ENCODE measurements around the gene MTMR2.

Gene MTMR2

DNA sequence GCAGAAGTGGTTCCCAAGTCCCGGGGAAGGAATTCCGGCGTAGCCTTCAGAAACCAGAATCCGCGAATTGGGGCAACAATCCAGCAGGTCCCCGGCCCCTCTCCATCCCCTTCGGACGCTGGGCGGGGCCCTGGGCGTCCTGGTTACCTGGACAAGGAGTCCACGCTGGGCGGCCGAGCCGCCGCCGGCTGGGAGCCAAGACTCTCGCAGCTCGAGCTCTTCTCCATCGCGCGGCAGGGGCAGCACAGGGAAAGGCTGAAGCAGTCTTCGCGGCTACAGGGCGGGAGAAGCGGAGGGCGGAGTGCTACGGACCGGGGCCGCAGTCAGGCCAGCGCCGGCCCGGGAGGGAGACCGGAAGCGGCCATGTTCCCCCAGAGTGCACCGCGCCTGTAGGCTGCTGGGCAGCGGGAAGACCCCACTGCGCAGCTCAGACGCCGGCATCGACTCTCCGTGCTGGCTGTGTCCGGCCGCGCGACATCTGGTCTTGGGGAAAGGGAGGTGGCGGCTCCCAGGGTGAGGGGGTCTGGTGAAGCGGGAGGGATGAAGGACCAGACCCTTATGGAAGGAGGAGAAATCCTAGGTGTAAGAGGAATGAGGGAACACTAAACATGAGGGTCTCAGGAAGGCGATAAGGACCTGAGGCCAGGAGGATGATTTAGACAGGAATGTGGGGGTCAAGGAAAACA, at the start of gene MTMR2:
TSS of gene MTMR2 (minus strand) at position 380 of the 686 bp plus-strand sequence. CDS start at position 227, 153 bp downstream.
- no peaks in the 10 kb centered on the region for H3K9me3 ChIP-seq (ENCODE audit: control insufficient read depth, insufficient read depth, low read length)
- peaks cover 13% of the 10 kb centered on the region; the same call in 1 of the 2 replicates for H3K4me1 ChIP-seq (ENCODE audit: insufficient read depth, low read length)
- H3K9ac ChIP-seq (ENCODE audit: low read depth, low read length), result peak within 1 kb of the TSS; percentile 95
- no peaks in the 10 kb centered on the region for H3K36me3 ChIP-seq (ENCODE audit: insufficient read depth, low read length)

DNA sequence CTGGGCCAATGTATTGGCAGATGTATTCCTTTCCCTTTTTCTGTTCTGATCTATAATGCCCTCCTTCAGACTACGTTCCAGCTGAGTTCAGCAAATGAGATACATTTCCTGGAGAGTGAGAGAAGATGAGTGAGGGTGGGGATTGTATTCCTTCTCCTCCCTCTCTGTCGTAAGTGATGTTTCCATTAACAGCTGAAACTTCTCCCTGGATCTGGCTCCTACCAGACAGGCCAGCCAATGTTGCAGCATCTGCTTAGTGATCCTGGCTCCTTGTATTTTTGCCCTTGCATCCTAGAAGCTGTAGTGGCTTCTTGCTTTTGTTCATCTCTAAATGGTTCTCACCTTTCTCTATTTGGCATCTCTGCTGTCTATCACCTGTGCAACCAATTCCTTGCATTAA, 48.2 kb upstream of the MTMR2 start:
- Histone ChIP-seq H3K4me1 (ENCODE audit: insufficient read depth, low read length) (no peaks in the 10 kb centered on the region), H3K9ac (ENCODE audit: low read depth, low read length) (no peak overlapping the region), H3K36me3 (ENCODE audit: insufficient read depth, low read length) (no peaks in the 10 kb centered on the region), H3K9me3 (ENCODE audit: control insufficient read depth, insufficient read depth, low read length) (no peaks in the 10 kb centered on the region)

DNA sequence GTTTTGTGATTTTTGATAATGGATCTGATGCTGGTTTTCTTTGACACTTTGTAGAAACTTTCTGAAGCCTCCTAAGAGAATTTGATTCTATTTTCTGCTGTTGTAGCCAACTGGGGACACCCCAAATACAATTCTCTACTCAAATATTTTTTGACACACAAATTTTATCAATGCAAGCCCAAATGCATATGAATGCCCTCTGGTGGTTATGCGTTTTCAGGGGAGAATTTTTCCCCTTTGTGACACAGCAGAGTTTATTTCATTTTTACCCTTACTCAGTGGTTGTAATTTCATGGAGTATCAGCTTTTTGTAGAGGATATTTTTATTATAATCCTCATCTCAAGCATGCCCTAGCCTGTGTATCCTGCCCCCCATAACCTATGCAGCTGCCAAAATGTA, 44.7 kb upstream of the MTMR2 start:
- Histone ChIP-seq H3K36me3 (ENCODE audit: insufficient read depth, low read length) (no peaks in the 10 kb centered on the region), H3K9ac (ENCODE audit: low read depth, low read length) (no peak overlapping the region), H3K9me3 (ENCODE audit: control insufficient read depth, insufficient read depth, low read length) (no peaks in the 10 kb centered on the region), H3K4me1 (ENCODE audit: insufficient read depth, low read length) (0 out of 2 replicates have a peak, but pooled peaks cover 4% of the 10 kb centered on the region)

DNA sequence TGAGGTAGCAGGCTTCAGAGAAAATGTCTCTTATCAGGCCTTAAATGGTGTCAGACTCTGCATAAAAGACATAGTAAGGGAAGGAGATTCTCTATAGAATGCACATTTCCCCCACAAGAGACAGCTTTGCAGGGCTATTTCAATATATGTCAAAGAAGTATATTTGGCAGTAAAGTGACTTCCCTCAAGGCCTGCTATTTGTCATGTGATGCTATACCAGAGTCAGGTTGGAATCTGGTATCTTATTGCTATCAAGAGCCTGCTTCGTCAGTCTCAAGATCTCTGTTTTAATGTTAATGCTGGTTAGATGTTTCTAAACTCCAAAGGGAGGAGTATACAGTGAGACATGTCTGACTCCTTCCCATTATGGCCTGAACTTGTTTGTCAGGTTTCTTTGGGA, 40.4 kb upstream of the MTMR2 start:
- Histone ChIP-seq H3K4me1 (ENCODE audit: insufficient read depth, low read length) (0 out of 2 replicates have a peak, but pooled peaks cover 4% of the 10 kb centered on the region), H3K9me3 (ENCODE audit: control insufficient read depth, insufficient read depth, low read length) (no peaks in the 10 kb centered on the region), H3K36me3 (ENCODE audit: insufficient read depth, low read length) (no peaks in the 10 kb centered on the region), H3K9ac (ENCODE audit: low read depth, low read length) (no peak overlapping the region)

DNA sequence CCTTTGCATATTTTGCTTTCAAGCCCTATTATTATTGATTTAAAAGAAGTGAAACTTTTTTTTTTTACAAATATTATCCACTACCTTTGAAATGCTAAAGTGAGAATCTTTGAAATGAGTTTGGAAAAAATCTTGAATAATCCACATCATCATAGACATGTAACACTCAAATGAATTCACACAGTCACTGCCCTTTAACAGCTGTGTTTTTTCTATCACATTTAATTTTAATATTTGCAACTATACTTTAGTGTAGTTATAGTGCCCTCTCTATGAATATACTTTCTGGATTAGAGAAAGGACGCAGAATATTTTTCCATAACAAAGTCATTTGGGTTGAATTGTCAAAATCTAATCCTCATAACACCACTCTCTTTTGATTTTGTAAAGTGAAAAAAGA, 37.9 kb upstream of the MTMR2 start:
- H3K9ac ChIP-seq (ENCODE audit: low read depth, low read length), result no peak overlapping the region
- H3K36me3 ChIP-seq (ENCODE audit: insufficient read depth, low read length), result no peaks in the 10 kb centered on the region
- 0 out of 2 replicates have a peak, but pooled peaks cover 4% of the 10 kb centered on the region for H3K4me1 ChIP-seq (ENCODE audit: insufficient read depth, low read length)
- no peaks in the 10 kb centered on the region for H3K9me3 ChIP-seq (ENCODE audit: control insufficient read depth, insufficient read depth, low read length)

DNA sequence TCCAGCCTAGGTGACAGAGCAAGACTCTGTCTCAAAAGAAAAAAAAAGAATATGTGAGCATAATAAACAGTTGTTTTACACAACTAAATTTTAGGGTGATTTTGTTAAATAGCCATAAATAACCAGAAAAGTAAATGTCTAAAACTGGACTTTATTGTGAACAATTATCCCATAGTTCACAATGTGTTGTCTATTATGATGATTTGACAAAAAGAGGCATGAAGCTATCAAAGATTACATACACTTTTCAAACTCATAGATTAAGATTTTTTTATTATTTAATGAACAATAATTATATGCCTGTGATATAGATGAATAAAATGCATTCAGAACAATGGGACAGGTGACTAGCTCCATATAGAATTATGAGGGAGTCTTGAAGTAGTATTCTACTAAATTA, 27.0 kb upstream of the MTMR2 start:
- no peak overlapping the region for H3K9ac ChIP-seq (ENCODE audit: low read depth, low read length)
- peaks cover 6% of the 10 kb centered on the region for H3K9me3 ChIP-seq (ENCODE audit: control insufficient read depth, insufficient read depth, low read length)
- no peaks in the 10 kb centered on the region for H3K36me3 ChIP-seq (ENCODE audit: insufficient read depth, low read length)
- H3K4me1 ChIP-seq (ENCODE audit: insufficient read depth, low read length), result no peaks in the 10 kb centered on the region

DNA sequence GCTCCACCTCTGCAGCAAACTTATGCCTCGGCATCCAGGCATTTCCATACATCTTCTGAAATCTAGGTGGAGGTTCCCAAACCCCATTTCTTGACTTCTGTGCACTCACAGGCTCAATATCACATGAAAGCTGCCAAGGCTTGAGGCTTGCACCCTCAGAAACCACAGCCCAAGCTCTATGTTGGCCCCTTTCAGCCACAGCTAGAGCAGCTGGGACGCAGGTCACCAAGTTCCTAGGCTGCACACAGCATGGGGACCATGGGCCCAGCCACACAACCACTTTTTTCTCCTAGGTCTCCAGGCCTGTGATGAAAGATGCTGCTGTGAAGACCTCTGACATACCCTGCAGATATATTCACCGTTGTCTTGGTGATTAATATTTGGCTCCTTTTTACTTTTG, 24.7 kb upstream of the MTMR2 start:
- H3K9ac ChIP-seq (ENCODE audit: low read depth, low read length), result no peak overlapping the region
- peaks cover 25% of the 10 kb centered on the region for H3K9me3 ChIP-seq (ENCODE audit: control insufficient read depth, insufficient read depth, low read length)
- no peaks in the 10 kb centered on the region for H3K36me3 ChIP-seq (ENCODE audit: insufficient read depth, low read length)
- no peaks in the 10 kb centered on the region for H3K4me1 ChIP-seq (ENCODE audit: insufficient read depth, low read length)

DNA sequence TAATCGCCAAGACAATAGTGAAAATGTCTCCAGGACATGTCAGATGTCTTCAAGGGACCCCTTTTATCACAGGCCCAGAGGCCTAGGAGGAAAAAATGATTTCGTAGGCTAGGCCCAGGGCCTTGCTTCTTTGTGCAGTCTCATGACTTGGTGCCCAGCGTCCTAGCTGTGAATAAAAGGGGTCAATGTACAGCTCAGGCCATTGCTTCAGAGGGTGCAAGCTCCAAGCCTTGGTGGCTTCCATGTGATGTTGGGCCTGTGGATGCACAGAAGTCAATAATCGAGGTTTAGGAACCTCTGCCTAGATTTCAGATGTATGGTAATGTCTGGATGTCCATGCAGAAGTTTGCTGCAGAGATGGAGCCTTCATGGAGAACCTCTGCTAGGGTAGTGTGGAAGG, 20.7 kb upstream of the MTMR2 start:
- Histone ChIP-seq H3K4me1 (ENCODE audit: insufficient read depth, low read length) (no peaks in the 10 kb centered on the region), H3K36me3 (ENCODE audit: insufficient read depth, low read length) (no peaks in the 10 kb centered on the region), H3K9ac (ENCODE audit: low read depth, low read length) (no peak overlapping the region), H3K9me3 (ENCODE audit: control insufficient read depth, insufficient read depth, low read length) (peaks cover 27% of the 10 kb centered on the region)

DNA sequence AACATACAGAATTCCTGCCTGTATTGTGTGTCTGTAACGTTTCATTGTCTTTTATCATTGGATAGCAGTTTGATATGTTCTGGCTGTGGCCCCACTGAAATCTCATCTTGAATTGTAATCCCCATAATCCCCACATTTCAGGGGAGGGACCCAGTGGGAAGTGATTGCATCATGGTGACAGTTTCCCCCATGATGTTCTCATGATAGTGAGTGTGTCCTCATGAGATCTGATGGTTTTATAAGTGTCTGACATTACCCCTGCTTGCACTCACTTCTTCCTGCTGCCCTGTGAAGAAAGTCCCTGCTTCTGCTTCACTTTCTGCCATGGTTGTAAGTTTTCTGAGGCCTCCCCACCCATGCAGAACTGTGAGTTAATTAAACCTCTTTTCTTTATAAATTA, 19.6 kb upstream of the MTMR2 start:
- Histone ChIP-seq H3K9ac (ENCODE audit: low read depth, low read length) (no peak overlapping the region), H3K9me3 (ENCODE audit: control insufficient read depth, insufficient read depth, low read length) (peaks cover 27% of the 10 kb centered on the region), H3K4me1 (ENCODE audit: insufficient read depth, low read length) (no peaks in the 10 kb centered on the region), H3K36me3 (ENCODE audit: insufficient read depth, low read length) (no peaks in the 10 kb centered on the region)

DNA sequence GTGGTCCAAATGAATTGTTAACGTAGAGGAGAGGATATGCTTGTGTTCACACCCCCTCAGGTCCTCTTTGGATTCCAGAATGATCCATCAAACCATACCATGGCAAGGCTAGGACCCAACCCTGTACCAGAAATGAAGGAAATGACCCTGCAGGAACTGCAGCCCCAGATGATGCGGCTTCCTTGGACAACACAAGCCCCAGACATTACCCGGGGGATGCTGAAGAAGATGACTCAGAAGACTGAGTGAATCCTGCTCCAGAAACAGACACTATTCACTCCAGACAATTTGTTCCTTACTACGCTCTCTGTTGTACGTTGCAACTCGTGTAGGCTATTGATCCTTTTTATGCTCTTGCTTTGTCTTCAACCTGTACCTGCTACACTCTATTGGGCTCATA, 15.2 kb upstream of the MTMR2 start:
- no peak overlapping the region for H3K9ac ChIP-seq (ENCODE audit: low read depth, low read length)

DNA sequence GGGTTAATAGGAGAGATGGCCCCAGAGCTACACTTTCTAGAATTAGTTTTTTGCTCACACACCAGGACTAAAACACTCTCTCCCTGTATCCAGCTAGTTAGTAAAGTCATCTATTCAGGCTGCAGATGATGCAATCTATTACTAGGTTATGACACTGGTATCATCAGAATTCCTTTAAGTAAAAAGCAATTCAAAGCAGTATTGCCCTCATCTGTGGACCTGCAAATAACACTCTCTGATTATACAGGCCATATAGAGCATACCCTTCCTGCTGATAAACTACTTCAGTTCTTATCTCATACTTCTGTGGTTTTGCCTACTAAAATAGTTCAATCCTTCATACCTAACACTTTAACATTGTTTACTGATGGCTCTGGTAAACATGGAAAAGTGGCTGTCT, 13.5 kb upstream of the MTMR2 start:
- Histone ChIP-seq H3K9me3 (ENCODE audit: control insufficient read depth, insufficient read depth, low read length) (no peaks in the 10 kb centered on the region), H3K9ac (ENCODE audit: low read depth, low read length) (no peak overlapping the region), H3K4me1 (ENCODE audit: insufficient read depth, low read length) (no peaks in the 10 kb centered on the region), H3K36me3 (ENCODE audit: insufficient read depth, low read length) (no peaks in the 10 kb centered on the region)

More for the DNA sequence above, 15.2 kb upstream of the MTMR2 start:
- Histone ChIP-seq H3K4me1 (ENCODE audit: insufficient read depth, low read length) (no peaks in the 10 kb centered on the region), H3K9me3 (ENCODE audit: control insufficient read depth, insufficient read depth, low read length) (peaks cover 6% of the 10 kb centered on the region), H3K36me3 (ENCODE audit: insufficient read depth, low read length) (no peaks in the 10 kb centered on the region)

DNA sequence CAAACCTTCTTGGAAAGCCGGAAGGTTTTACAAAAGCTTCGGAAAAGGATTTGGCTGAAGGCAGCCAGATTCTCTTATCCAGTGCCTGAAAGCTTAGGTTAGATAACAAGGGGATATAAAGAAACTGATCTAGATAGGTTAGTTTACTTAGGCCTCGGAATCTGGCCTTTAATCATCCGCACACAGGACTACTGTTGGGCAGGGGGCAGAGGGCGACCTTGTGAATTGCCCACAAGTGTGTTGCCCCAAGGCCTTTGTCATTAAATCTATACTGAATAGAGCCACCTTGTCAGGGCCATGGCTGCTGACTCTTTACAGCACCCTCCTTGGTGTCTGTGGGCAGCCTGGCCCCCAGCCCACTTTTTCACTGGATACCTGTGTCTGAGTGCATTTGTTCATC, 9.7 kb upstream of the MTMR2 start:
- no peak overlapping the region for H3K9ac ChIP-seq (ENCODE audit: low read depth, low read length)
- H3K36me3 ChIP-seq (ENCODE audit: insufficient read depth, low read length), result no peaks in the 10 kb centered on the region
- no peaks in the 10 kb centered on the region; the same call in 1 of the 2 replicates for H3K9me3 ChIP-seq (ENCODE audit: control insufficient read depth, insufficient read depth, low read length)
- no peaks in the 10 kb centered on the region for H3K4me1 ChIP-seq (ENCODE audit: insufficient read depth, low read length)

DNA sequence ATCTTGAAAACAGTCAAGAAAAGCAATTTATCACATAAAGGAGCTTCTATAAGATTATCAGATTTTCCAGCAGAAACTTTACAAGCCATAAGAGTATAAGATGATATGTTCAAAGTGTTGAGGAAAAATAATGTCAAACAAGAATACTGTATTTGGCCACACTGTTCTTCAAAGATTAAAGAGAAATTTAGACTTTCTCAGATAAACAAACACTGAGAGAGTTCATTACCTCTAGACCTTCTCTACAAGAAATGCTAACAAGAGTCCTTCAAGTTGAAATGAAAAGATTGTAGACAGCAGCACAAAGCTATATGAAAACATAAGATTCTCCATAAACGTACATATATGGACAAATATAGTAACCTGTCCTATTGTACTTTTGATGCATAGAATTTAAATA, 8.0 kb upstream of the MTMR2 start:
- Histone ChIP-seq H3K36me3 (ENCODE audit: insufficient read depth, low read length) (no peaks in the 10 kb centered on the region), H3K4me1 (ENCODE audit: insufficient read depth, low read length) (no peaks in the 10 kb centered on the region), H3K9me3 (ENCODE audit: control insufficient read depth, insufficient read depth, low read length) (no peaks in the 10 kb centered on the region; the same call in 1 of the 2 replicates), H3K9ac (ENCODE audit: low read depth, low read length) (no peak overlapping the region)

DNA sequence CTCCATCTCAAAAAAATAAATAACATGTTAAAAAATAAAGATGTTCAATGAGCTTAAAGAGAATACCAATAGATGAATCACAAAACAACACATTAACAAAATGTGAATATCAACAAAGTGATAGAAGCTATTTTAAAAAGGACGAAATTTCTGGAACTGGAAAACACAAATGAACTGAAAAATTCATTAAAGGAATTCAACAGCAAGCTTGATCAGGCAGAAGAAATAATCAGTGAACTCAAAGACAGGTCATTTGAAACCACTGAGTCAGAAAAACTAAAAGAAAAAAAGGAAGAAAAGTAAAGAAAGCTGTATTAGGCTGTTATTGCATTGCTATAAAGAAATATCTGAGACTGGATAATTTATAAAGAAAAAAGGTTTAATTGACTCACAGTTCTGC, 7.0 kb upstream of the MTMR2 start:
- no peaks in the 10 kb centered on the region for H3K4me1 ChIP-seq (ENCODE audit: insufficient read depth, low read length)
- H3K9ac ChIP-seq (ENCODE audit: low read depth, low read length), result no peak overlapping the region
- H3K36me3 ChIP-seq (ENCODE audit: insufficient read depth, low read length), result no peaks in the 10 kb centered on the region
- H3K9me3 ChIP-seq (ENCODE audit: control insufficient read depth, insufficient read depth, low read length), result no peaks in the 10 kb centered on the region; the same call in 1 of the 2 replicates

DNA sequence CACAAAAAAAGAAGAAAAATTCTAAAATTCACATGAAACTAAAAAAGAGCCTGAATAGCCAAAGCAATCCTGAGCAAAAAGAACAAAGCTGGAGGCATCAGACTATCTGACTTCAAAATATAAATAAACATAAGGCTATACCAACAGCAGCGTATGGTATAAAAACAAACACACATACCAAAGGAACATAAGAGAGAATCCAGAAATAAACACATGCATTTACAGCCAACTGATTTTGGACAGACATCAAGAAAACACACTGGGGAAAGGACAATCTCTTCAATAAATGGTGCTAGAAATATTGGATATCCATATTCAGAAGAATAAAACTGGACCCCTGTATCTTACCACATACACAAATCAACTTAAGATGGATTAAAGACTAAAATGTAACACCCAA, 2.8 kb upstream of the MTMR2 start:
- H3K36me3 ChIP-seq (ENCODE audit: insufficient read depth, low read length), result no peaks in the 10 kb centered on the region
- H3K9me3 ChIP-seq (ENCODE audit: control insufficient read depth, insufficient read depth, low read length), result no peaks in the 10 kb centered on the region; the same call in 1 of the 2 replicates
- H3K4me1 ChIP-seq (ENCODE audit: insufficient read depth, low read length), result peaks cover 13% of the 10 kb centered on the region; the same call in 1 of the 2 replicates
- H3K9ac ChIP-seq (ENCODE audit: low read depth, low read length), result no peak overlapping the region

Data from ES-I3 (cell line).